ENCODE data around the gene INHA. TPM values are rescaled to one million over a fixed set of nuclear protein-coding genes. Genes with fewer than 3 reads are reported as not detected.

The INHA gene
- total RNA-seq, 4 donors from 2014 or later, result 0.50 to 1.1 (median 0.81) TPM; not detected in 1

DNA sequence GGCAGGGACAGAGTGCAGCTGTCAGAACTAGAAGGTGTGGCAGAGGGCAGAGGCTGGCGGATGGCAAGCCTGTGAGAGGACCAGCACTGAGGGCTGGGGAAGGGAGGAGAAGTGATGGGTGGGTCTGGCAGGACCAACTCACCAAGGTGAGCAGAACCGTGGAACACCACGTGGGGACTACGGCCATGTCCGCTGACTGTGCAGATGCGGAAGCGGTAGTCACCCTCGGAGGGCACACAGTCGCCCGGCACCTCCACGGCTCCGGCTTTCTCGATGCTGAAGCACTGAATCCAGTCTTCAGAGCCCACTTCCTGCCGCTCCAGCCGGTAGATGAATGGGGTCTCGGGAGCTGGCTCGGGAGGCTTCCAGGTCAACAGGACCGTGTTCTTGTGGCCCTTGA is 5.0 kb upstream of the INHA start:
- intact Hi-C loops (cut with DNase I), result no loop called here
- Histone ChIP-seq H3K4me3 (replicated peaks in 1 of 3) (no peak overlapping the region), H3K27me3 (no peaks in the 10 kb centered on the region), H3K4me1 (peaks cover 5 to 14% of the 10 kb centered on the region in 2 donors), H3K9me3 (no peaks in the 10 kb centered on the region), H3K27ac (no peak overlapping the region), H3K36me3 (peaks cover 2 to 8% of the 10 kb centered on the region in 2 donors)
- TF ChIP-seq CTCF (IDR thresholded peaks at IDR 0.05) (no peak), POLR2A (IDR thresholded peaks at IDR 0.05) (no peak)
- no peak for DNase-seq
- 94 to 98% methylated on average over 13 to 18 of the region's 18 CpGs for WGBS, 2 donors

GRCh38 chr2:219567791-219568361 is 4.2 kb upstream of the INHA start:
- no peaks in the 10 kb centered on the region for H3K27me3 ChIP-seq
- peaks cover 5 to 15% of the 10 kb centered on the region in 2 donors for H3K4me1 ChIP-seq
- H3K36me3 ChIP-seq, result peaks cover 2 to 7% of the 10 kb centered on the region in 2 donors
- intact Hi-C loops (cut with DNase I), result no loop called here
- no peak overlapping the region for H3K4me3 ChIP-seq (replicated peaks in 1 of 3)
- 87% methylated on average over 26 to 35 of the region's 35 CpGs for WGBS, 2 donors
- H3K9me3 ChIP-seq, result no peaks in the 10 kb centered on the region
- TF ChIP-seq CTCF (IDR thresholded peaks at IDR 0.05), result no peak
- TF ChIP-seq POLR2A (IDR thresholded peaks at IDR 0.05), result no peak
- DNase-seq, result no peak
- H3K27ac ChIP-seq, result no peak overlapping the region

DNA sequence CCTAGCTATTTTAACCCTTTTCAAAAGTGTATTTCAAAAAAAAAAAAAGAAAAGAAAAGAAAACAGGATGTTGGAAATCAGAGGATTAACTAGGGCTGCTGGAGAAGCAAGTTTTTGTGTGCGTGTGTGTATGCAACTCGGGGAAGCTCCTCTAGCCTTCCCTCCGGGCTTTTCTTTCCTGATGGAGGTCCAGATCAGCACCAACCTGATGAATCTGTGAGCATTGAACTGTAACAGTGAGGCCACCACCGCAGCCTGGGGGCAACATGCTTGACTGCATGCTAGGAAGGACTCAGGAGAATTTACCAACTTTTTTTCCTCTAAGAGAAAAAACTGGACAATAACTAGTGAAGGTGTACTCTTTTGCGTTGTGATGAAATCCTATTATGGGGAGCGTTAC is 3.1 kb upstream of the INHA start:
- Histone ChIP-seq H3K27me3 (no peaks in the 10 kb centered on the region), H3K27ac (no peak overlapping the region), H3K4me1 (peaks cover 9 to 20% of the 10 kb centered on the region in 2 donors), H3K36me3 (peaks cover 0 to 2% of the 10 kb centered on the region in 2 donors), H3K4me3 (replicated peaks in 1 of 3) (no peak overlapping the region), H3K9me3 (no peaks in the 10 kb centered on the region)
- intact Hi-C loops (cut with DNase I), result no loop called here
- WGBS, 2 donors, result 82 to 88% methylated on average over 6 of the region's 6 CpGs
- DNase-seq, result no peak
- TF ChIP-seq POLR2A (IDR thresholded peaks at IDR 0.05) (no peak), CTCF (IDR thresholded peaks at IDR 0.05) (no peak)

- WGBS, 2 donors, result 83 to 84% methylated on average over 6 of the region's 6 CpGs
- no peak for DNase-seq
- no peaks in the 10 kb centered on the region for H3K9me3 ChIP-seq
- H3K27ac ChIP-seq, result no peak overlapping the region
- no peak overlapping the region for H3K4me3 ChIP-seq (replicated peaks in 1 of 3)
- no peak for TF ChIP-seq POLR2A (IDR thresholded peaks at IDR 0.05)
- intact Hi-C loops (cut with DNase I), result no loop called here
- peaks cover 14 to 25% of the 10 kb centered on the region in 2 donors for H3K4me1 ChIP-seq
- H3K36me3 ChIP-seq, result peaks cover 0 to 2% of the 10 kb centered on the region in 2 donors
- no peaks in the 10 kb centered on the region for H3K27me3 ChIP-seq
These were observed 2.5 kb upstream of the INHA start for GRCh38 chr2:219569635-219570034.

GRCh38 chr2:219570194-219570923 is 1.8 kb upstream of the INHA start:
- peak overlapping the region; percentile 50 to 77 (median 66) for H3K4me3 ChIP-seq (replicated peaks in 1 of 3)
- H3K27ac ChIP-seq, result peak overlapping the region; percentile 38 to 78 (median 77)
- TF ChIP-seq CTCF (IDR thresholded peaks at IDR 0.05) (peak in 1 of 6 experiments; percentile 4), POLR2A (IDR thresholded peaks at IDR 0.05) (peak in 1 of 2 donors; percentile 54)
- intact Hi-C loops (cut with DNase I), result no loop called here
- no peaks in the 10 kb centered on the region for H3K27me3 ChIP-seq
- 45 to 48% methylated on average over 10 to 22 of the region's 95 CpGs for WGBS, 2 donors
- peaks cover 21 to 32% of the 10 kb centered on the region in 2 donors for H3K4me1 ChIP-seq
- no peaks in the 10 kb centered on the region for H3K9me3 ChIP-seq
- DNase-seq, result peak; percentile 41 to 53
- peaks cover 0 to 2% of the 10 kb centered on the region in 2 donors for H3K36me3 ChIP-seq

Measured in thyroid gland (tissue), 4 donors.